Progenitor cell of endocrine pancreas (in vitro differentiated cells): Measurements from ENCODE around the gene RAP1GAP. TPM values are rescaled to one million over a fixed set of nuclear protein-coding genes. Genes with fewer than 3 reads are reported as not detected.
A peak's percentile ranks its signal among the peaks of the same experiment; 100 is the strongest.

Experiments used
- DNase-seq: peaks from one replicate; pipeline ENCODE4 v3.0.0; 2021; ENCODE audit warnings: low spot score; ENCODE audit not compliant: unreplicated experiment
- H3K27ac Mint-ChIP-seq: 2 replicates; pipeline ENCODE4 v1.8.0; 2021; ENCODE audit warnings: mild to moderate bottlenecking, moderate library complexity, mixed read lengths
- H3K27me3 Mint-ChIP-seq: 2 replicates; pipeline ENCODE4 v1.8.0; 2021; ENCODE audit warnings: mixed read lengths
- H3K36me3 Mint-ChIP-seq: 2 replicates; pipeline ENCODE4 v1.8.0; 2022; ENCODE audit warnings: mixed read lengths; ENCODE audit not compliant: insufficient read depth
- H3K4me1 Mint-ChIP-seq: 2 replicates; pipeline ENCODE4 v1.8.0; 2021; ENCODE audit warnings: low read depth, mixed read lengths
- H3K4me3 Mint-ChIP-seq: 2 replicates; pipeline ENCODE4 v1.8.0; 2021; ENCODE audit warnings: low read depth, mild to moderate bottlenecking, moderate library complexity, mixed read lengths
- H3K9me3 Mint-ChIP-seq: 2 replicates; pipeline ENCODE4 v1.8.0; 2021; ENCODE audit warnings: low read depth, mixed read lengths
- total RNA-seq: library from RNA; stranded (reverse); gene quantifications from 2 replicates; pipeline ENCODE4 v1.2.1, GENCODE V29; 2021
- TF ChIP-seq, protein P1 (sequence below): fragments of 200-600 bp; sonication (generic); IDR thresholded peaks from one replicate; pipeline ENCODE4 v1.5.0; 2021; ENCODE audit warnings: antibody characterized with exemption, mild to moderate bottlenecking; ENCODE audit not compliant: unreplicated experiment

RAP1GAP gene
- total RNA-seq, 1 donor from 2014 or later: 15.3 TPM

DNA sequence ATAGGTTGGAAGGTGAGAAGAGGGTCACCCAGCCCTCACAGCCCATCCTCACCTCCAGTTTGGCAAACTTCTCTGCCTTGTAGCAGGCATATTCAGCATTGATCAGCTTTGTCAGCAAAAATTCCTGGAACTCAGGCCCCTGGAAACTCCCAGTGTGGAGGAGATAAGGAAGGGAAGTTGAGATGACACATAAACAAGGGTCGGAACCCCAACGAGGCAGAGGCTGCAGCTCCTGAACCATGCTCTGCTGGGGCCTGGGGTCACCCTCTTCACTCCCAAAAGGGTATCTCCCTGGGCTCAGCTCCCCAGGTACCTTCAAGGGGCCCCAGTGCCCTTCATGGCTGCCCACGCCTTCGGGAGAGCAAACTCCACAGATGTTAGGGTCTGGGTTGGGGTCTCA lies 60.4 kb downstream of the RAP1GAP start:
- Mint-ChIP-seq H3K27ac (no peak overlapping the region), H3K36me3 (peaks cover 5% of the 10 kb centered on the region)

DNA sequence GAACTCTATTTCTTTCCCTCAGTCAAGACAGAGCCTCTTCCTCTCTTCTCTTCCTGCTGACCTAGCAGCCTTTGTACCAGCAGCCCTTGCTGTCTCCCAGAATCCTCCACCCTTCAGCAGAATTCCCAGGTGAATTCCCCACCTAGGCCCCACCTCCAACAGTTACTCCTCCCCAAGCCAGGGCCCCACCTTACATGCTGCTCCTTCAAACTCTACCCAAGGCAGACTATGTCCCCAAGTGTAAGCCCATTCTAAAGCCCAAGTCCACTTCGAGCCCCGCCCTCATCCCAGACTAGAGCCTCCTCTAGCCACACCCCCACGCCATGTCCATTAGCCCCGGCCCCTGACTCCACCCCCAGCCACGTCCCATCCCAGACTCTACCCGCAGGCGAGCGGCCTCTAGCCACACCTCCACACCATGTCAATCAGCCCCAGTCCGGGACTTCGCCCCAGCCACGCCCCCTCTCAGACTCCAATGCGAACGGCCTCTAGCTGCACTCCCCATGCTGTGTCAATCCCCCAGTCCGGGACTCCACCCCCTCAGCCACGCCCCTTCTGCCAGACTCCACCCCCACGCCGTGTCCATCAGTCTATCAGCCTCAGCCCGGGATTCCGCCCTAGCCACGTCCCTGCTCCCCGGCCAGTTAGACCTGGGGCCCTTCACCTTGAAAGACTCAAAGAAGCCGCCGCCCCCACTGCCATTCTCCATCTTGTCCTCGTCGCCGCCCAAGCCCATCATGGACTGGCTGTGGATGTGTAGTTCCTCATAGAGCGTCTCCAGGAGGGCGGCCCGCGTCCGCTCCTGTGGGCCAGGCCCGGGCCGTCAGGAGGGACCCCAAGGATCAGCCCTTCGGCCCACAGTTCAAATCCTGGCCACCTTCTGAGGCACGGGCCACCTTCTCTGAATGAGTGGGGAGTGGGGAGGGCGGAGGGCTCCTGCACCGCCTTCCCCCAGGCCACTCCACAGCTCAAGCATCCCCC lies 61.3 kb downstream of the RAP1GAP start:
- no peaks in the 10 kb centered on the region for H3K9me3 Mint-ChIP-seq
- TF ChIP-seq, protein P1, sequence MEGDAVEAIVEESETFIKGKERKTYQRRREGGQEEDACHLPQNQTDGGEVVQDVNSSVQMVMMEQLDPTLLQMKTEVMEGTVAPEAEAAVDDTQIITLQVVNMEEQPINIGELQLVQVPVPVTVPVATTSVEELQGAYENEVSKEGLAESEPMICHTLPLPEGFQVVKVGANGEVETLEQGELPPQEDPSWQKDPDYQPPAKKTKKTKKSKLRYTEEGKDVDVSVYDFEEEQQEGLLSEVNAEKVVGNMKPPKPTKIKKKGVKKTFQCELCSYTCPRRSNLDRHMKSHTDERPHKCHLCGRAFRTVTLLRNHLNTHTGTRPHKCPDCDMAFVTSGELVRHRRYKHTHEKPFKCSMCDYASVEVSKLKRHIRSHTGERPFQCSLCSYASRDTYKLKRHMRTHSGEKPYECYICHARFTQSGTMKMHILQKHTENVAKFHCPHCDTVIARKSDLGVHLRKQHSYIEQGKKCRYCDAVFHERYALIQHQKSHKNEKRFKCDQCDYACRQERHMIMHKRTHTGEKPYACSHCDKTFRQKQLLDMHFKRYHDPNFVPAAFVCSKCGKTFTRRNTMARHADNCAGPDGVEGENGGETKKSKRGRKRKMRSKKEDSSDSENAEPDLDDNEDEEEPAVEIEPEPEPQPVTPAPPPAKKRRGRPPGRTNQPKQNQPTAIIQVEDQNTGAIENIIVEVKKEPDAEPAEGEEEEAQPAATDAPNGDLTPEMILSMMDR: no peak
- H3K4me1 Mint-ChIP-seq: peaks cover 13% of the 10 kb centered on the region
- H3K36me3 Mint-ChIP-seq: peaks cover 2% of the 10 kb centered on the region
- peaks cover 3% of the 10 kb centered on the region for H3K27me3 Mint-ChIP-seq
- H3K27ac Mint-ChIP-seq: peak overlapping the region; percentile 49
- H3K4me3 Mint-ChIP-seq: peak overlapping the region; percentile 29
- DNase-seq: peak; percentile 67

More for the DNA sequence above, 60.4 kb downstream of the RAP1GAP start:
- TF ChIP-seq, protein P1: no peak
- no peak for DNase-seq
- Mint-ChIP-seq H3K4me3 (no peak overlapping the region), H3K4me1 (peaks cover 13% of the 10 kb centered on the region), H3K9me3 (no peaks in the 10 kb centered on the region), H3K27me3 (peaks cover 3% of the 10 kb centered on the region)

DNA sequence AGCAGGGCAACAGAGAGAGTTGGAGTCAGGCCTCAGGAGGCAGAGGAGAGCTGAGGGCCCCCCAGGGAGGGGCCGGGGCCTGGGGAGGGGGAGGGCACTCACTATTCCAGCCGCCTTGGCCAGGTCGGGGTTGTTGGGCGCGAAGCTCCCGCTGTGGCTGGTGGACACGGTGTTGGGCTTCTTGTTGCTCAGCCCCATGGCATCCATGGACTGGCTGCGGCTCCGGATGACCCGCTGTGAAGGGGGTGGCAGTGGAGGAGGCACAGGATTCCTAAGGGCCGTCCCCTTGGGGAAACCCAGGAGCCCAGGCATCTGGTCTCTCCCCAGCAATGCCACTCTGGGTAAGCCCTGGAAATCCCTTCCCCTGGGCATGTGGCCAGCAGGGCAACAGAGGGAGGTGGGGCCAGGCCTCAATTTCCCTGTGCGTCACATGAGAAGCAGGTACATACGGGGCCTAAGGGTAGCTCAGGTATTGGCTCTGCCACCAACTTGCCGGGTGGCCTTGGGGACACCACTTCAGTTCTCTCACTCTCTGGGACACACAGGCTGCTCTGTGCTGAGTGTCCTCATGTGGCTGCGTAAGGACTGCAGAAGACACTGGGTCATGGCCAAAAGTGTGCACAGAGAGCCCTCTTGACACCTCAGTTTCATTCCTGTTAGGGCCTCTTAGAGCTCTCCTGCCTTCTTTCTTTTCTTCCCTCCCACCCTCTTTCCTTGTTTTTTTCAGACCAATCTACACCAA lies 63.0 kb downstream of the RAP1GAP start:
- no peaks in the 10 kb centered on the region for H3K36me3 Mint-ChIP-seq
- H3K9me3 Mint-ChIP-seq: no peaks in the 10 kb centered on the region
- H3K27ac Mint-ChIP-seq: no peak overlapping the region
- peaks cover 13% of the 10 kb centered on the region for H3K4me1 Mint-ChIP-seq
- H3K4me3 Mint-ChIP-seq: no peak overlapping the region
- DNase-seq: no peak
- peaks cover 3% of the 10 kb centered on the region for H3K27me3 Mint-ChIP-seq
- TF ChIP-seq, protein P1: no peak

DNA sequence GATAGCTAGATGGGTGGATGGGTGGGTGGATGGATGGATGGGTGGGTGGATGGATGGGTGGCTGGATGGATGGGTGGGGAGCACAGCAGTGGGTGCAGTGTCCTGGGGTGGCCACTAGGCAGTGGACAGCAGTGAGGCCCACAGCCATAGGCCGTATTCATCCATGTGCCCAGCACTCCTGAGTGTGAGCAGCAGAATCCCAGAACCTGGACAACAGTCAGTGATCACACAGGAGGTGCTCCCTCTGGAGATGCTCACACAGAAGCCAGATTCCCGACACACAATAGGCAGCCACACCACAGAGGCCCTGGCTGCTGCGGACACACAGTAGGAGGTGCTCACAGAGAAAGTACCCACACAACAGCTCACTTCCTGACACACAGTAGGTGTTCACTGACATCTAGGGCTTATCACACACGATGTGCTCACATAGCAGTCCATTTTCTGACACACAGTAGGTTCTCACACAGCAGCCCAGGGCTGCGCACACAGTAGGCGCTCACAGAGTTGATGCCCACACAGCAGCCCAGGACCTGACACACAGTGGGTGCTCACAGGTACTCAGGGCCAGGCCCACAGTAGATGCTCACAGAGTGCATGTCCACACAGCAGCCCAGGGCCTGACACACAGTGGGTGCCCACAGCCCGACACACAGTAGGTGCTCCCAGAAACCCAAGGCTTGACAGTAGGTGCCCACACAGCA lies 64.0 kb downstream of the RAP1GAP start:
- H3K27ac Mint-ChIP-seq: no peak overlapping the region
- peaks cover 3% of the 10 kb centered on the region for H3K27me3 Mint-ChIP-seq
- peaks cover 13% of the 10 kb centered on the region for H3K4me1 Mint-ChIP-seq
- H3K36me3 Mint-ChIP-seq: no peaks in the 10 kb centered on the region
- DNase-seq: no peak
- H3K9me3 Mint-ChIP-seq: no peaks in the 10 kb centered on the region
- TF ChIP-seq, protein P1: no peak
- H3K4me3 Mint-ChIP-seq: no peak overlapping the region
